GM18858 (cell line): ENCODE results near the gene EIF2D.
A peak's percentile ranks its signal among the peaks of the same experiment; 100 is the strongest.

Experiments used
- ATAC-seq: cut with Tn5 transposase; IDR thresholded peaks from one replicate; pipeline ENCODE4 v1.9.1; 2021; ENCODE audit not compliant: unreplicated experiment

The EIF2D gene

DNA sequence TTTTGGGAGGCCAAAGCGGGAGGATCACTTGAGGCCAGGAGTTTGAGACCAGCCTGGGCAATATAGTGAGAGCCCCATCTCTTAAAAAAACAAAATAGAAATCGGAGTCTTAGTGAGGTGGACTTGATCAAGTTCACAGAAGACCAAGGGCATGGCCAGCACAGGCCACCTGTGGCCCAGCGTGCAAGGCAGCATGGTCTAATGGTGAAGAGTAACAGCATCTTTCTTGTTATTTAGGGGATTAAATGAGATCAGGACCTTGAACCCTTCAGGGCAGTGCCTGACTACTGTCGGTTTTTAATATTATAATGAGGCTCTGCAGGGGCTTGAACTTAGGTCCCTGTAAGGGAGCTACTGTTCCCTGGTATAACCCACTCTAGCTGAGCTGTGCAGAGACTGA, 38.5 kb downstream of the EIF2D start:
- no peak for ATAC-seq

DNA sequence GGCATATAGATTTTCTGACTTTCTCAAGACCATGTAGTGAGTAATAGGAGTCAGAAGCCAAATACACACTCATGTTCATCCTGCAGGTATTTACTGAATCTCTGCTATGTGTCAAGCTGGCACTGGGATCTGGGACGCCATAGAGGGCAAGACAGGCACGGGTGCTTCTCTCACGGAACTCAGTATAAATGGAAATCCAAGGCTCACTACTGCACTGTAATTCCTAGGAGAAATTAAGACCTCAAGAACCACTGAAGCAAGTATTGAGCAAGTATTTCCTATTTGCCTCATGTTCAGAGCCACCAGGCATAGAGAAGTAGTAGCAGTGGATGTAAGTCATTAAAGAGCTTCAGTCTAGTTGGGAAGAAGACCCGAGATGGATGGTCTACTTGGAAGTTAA, 38.9 kb downstream of the EIF2D start:
- ATAC-seq = no peak

DNA sequence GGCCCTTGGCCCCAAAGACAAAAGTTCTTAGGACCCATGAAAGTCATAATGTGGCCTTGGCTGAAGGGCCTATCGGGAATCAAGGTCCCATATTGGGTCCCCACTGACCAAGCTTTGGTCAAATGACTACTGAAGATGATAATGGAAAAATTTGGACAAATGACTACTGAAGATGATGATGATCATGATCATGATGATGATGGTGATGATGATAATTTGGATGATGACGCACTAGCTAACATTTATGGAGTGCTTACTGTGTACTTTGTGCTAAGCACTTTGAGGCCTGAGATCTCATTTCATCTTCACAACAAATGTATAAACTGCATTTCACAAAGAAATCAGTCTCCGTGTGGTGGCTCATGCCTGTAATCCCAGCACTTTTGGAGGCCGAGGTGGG, 39.4 kb downstream of the EIF2D start:
- ATAC-seq = no peak

DNA sequence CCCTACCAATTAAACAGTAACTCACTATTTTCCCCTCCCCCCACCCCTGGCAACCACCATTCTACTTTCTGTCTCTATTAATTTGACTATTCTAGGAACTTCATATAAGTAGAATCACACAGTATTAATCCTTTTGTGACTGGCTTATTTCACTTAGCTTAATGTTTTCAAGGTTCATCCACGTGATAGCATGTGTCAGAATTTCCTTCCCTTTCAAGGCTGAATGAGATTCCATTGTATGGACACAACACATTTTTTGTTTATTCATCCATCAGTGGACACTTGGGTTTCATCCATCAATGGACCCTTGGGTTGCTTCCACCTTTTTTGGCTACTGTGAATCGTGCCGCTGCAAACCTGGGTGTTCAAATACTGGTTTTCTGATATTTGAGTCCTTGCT, 41.7 kb downstream of the EIF2D start:
- no peak for ATAC-seq

DNA sequence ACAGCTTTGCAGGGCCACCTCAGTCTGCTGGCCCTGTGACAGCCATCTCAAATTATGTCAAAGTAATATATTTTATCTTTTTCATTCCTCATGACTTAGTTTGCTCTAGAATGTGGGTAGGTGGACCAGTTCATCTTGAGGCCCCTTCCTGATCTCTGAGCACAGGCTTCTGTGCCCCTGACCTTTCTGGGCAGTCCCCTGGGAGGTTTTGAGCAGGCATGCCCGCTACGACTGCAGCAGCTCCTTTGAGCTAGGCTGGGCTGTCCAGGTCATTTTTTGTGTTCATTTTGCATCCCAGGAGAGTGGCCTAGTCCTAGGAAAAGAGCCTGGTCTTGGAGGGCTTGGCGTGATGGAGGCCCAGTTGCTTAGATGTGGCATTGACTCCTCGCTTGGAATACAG, 42.7 kb downstream of the EIF2D start:
- no peak for ATAC-seq

DNA sequence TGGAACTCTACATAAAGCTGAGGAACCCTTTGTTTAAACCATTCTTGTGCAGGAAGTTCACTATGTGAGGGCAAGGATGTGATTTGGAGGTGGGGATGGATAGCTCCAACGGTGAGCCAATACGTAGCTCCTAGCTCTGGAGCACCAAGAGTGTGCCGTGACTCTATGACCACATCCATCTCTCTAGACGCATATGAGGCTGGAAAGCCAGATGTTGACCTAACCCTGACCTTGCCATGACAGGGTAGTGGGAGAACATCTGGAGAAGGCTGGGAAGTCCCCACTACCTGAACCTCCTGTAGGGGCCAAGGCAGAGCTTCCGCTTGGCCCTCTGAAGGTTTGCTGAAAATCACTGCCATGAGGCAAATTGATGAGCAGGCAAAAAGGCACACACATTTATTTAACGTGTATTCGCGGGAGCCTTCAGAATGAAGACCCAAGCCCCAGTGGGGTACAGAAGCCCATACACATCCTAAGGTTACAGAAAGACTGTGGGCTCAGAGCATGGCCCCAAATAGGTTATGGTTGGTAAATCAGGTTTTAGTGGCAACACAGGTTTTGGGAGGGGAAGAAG, 43.4 kb downstream of the EIF2D start:
- no peak for ATAC-seq

DNA sequence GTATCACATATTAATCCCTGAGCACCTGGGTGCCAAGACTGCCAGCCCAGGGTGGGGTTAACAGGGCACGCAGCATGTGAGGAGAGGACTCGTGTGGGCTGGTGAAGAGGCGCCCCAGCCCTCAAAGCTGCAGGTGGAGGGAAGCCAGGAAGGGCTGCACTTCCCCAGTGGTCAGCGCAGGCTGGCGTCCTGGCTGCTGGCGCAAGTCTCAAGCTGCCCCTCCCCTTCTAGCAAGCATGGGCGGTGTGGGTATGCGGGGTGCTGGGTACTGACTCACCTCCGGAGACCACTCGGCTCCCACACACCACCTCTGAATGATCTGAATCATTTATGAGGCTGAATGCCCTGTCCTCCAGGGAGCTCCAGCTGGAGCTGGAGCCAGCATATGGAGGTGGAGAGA, 44.0 kb downstream of the EIF2D start:
- no peak for ATAC-seq

DNA sequence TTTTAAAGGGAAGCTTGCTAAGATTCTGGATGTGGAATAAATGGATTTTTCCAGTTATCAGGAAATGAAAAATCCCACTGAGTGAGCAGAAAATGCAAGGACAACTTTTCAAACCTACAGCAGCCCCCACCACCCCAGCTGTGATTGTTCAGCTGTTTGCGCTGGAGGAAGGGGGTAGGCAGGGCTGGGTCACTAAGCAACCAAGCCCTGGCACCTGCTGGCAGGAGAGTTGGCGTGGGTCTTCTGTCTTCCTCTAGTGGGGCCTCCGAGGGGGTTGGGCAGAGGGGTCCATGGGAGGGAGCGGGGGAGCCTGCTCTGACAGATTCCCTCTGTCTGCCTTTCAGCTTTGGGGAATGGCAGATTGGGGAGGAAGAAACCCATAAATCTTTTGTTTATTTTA, 45.3 kb downstream of the EIF2D start:
- ATAC-seq = no peak

DNA sequence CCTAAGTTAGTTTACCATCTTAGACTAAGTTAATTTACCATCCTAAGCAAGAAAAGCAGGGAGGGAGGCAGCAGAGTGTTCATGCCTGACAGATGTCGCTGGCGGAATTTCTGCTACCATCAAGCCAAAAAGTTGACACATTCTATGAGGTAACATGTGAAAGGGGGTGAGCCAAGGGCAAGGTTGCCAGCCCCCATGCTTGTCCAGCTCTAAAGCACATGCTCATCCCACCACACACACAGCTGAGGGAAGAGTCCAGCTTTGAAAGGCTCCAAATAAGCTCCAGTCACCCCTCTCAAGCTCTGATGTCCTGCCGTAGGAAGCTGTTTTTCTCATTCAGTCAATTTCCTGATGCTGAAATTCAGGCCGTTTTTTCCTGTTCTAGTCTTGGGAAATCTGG, 46.3 kb downstream of the EIF2D start:
- no peak for ATAC-seq

DNA sequence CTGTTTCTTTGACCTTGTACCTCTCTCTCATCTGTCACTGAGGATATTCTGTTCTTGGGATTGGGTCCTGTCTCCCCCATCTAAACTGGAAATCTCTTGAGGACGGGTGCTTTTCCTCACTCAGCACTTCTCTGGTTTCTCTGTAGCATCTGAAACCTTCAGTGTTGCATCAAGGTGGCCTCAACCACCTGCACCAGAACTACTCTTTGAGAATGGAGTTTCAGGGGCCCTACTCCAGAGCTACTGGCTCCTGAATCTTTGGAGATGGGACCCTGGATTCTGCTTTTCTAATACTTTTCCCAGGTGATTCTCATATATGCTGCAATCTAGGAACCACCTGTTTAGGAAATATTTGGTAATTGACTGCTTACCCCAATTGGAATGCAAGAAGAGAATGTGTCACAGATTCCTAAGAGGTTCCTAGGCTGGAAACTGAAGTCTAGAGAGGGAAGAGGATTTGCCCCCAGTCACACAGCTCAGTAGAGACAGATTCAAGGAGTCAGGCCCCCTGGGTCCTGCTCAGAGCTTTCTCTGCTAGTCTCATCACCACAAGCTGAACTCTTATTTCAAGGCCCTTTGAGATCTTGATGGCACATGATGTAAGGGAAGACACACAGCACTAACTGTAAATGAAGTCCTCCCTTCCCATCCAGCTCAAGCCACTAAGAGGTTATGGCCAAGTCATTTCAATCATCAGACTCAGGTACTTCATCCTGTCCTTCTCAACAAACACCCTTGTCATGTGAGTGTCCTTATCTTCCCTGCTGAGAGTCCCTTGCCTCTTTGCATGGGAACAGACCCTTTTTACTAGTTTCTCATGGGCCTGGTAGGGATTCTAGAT, 48.7 kb downstream of the EIF2D start:
- ATAC-seq = peak; percentile 21

DNA sequence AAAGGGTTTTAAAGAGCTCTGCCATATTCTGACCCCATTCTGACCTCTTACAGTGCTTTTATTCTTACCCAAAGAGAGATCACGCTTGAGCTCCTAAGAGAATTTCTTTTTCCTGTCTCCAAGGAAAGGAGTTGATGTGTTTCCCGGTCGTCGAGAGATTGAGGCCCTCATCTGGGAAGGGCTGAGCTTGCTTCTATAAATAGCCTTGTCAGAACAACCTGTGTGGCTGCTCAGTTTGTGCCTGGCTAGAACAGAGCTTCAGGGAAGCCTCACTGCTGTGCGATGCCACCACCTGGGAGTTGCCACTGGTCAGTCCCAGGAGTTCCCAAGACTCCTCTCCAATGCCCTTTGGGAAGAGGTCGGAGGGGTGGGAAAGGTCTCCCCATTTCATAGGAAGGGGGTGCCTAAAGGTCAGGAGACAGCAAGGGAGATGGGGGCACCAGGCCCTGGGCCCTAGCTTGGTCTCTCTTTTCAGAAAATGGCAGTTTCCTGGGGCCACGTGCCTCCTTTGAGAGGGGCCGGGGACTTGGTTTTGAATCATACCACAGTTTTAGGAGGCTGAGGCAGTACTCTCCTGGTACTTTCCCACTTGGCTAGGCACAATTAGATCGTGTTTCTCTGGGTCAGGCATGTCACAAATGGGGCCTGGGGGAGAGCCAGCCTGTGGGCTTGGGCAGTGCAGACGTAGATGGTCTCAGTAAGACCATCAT, 52.1 kb downstream of the EIF2D start:
- ATAC-seq = no peak

DNA sequence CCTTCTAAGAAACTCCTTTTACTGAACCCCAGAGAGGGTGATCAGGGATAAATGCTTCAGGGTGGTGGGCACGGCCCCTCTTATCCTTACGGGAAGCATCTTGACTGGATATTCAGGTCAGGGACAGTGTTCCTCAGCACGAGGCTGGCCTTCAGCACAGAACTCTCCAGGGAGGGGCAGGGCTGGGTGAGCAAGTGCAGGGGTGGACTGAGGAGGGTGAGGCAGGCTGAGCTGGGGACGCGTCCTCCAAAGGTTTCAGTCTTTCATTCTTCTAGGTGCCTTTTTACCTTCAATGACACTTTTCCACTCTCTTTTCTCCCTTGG, 52.6 kb downstream of the EIF2D start:
- ATAC-seq = no peak

DNA sequence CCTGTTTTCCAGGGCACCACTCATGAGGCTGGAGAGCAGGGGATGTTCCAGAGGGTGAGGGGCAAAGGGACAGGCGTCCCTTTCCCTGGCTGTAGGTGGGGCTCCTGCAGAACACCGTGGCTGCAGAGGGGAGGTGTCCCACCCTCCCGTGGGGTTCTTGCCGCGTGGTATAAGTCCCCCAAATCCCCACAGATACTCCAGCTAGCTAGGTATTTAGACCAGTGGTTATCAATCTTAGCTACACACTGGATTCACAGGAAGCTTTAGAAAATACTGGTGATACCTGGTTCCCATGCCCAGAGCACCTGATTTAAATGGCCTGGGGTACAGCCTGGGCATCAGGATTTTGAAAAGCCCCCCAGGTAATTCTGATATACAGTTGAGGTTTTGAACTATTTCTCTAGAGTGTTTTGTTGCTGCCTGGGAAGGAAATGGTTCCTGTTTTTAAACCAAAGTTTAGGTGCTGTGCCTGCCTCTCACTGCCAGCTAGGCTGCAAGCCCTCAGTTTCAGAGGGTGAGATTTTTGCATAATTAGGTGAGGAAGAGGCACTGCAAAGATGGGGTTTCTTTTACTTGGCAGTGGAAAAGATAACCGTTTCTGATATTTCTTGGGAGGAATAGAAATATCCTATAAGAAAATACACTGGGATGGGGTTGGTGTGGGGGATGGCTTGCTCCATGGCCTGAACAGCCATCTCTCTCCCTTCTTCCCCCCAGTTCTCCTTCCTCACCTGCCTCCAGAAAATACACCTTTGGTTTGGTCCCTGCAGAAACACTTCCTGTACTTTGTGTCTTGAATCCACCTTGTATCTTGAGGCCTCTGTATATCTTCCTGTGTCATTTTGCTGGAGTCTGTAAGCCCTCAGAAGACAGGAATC, 53.2 kb downstream of the EIF2D start:
- ATAC-seq = no peak

DNA sequence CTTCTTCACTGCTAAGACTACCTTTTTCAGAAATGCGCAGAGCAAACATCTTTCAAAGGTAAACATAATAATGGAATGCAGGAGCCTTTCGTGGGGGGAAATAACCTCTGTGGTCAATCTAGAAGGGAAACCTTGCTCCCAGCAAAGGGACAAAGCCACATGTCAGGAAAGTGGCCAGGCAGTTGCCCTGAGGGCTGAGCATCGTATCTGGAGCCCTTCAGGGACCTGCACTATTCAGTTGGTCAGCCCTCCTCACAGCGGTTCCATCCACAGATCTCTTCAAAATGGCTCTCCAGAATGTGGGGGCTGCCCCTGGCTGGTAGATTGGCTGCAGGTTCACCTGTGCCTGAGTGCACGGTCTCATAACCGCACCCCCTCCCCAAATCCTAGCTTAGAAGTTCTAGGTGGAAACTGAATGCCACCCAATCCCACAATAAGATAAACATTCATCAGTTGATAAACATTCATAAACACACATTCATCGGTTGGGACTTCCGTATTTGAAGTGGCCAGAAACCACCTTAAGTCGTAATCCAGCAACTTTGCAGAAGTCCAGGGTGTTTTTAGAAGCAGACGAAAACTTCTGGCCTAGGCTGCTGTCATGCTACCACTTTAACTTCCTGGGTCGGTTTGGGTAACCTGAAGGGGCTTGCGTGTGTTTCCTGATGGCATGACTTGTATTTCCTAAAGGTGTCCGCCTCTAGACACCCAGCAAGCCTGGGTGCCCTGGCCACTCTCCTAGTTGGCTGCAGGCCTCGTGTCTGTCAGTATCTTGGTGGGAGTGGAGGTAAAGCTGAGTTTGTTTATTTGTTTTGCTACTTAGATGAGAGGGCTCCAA, 54.4 kb downstream of the EIF2D start:
- ATAC-seq = no peak

DNA sequence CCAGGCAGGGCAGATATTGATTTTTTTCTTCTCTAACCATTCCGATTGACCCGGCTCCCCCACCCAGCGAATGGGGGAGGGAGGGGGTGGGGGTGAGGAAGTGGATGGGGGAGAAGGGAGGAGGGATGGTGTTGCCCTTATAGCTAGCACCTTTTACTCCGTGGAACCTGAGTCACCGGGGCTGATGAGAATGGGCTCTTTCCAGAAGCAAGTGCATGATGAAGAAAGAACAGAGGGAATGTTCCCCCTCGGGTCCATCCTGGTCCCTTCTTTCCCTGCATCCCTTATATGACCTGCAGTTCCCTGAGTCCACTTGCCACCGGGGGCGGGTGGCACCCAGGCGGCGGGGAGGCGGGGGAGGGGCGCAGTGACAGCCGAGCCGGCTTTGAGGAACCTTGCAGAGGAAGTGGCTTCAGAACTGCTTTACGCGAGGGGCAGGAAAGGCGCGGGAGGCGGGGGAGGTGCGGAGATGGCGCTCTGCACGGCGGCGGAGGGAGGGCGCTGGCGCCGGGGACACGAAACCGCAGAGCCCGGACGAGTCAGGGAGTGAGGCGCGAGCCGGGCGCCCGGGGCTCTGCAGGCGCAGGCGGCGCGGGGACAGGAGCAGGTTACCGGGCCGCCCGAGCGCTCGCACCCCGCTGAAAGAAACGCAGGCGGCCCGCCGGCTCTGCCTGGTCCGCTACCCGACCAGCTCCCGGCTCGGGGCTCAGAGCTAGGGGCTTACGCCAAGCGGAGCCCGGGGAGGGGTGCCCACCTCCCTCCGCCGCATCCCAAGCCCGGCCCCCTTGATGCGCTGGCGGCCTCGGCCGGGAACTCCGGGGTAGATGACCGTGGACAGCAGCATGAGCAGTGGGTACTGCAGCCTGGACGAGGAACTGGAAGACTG, 55.3 kb downstream of the EIF2D start:
- ATAC-seq = no peak

DNA sequence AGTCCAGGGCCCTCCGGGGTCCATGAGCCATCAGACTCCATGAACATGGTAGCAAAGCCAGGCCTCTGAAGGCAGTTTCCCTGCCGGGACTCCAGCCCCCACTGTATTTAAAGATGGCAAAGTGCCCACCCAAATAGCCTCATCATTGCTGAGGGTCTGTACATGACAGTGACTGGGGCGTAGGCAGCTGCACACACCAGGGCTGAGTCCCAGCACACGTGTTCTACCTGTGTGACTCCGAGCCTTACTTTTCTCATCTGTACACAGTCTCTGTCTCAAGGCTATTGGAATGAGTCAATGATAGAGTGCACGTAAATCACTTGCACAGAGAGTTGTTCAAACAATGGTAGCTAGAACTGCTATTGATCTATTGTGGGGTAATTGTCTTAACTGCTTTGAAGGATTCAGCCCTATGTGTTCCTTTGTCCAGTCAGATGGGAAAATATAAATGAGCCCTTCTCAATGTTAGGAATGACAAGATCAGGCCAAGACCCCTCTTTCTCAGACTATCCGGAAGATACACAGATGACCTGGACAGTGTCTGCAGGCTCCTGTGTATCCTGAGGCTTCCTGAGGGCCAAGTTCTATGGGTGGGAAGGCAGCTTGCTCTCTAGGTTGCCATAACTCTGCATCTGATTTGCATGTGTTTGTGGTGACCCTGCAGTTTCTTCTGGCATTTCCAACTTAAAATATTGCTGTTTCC, 56.1 kb downstream of the EIF2D start:
- ATAC-seq = no peak

DNA sequence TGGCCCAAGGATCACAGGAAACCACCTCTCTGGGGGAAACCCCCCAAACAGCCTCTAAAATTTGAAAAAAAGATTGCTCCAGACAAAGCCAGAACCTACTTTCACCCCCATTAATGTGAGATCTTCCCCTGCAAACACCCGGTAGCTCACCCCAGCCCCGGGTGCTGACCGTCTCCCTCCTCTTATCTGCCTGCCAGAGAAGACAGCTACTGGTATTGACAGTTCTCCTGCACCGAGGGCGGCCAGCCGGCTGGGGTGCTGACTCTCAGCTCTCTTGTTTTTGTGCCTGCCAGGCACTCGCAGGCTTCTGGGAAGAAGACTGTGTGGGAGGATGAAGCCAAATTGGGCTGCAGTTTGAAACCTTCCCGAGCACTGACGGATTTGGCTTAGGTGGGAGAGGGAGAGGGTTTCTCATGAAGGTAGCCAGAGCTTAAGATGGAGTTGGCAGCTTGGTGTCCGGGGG, 56.8 kb downstream of the EIF2D start:
- ATAC-seq = no peak

DNA sequence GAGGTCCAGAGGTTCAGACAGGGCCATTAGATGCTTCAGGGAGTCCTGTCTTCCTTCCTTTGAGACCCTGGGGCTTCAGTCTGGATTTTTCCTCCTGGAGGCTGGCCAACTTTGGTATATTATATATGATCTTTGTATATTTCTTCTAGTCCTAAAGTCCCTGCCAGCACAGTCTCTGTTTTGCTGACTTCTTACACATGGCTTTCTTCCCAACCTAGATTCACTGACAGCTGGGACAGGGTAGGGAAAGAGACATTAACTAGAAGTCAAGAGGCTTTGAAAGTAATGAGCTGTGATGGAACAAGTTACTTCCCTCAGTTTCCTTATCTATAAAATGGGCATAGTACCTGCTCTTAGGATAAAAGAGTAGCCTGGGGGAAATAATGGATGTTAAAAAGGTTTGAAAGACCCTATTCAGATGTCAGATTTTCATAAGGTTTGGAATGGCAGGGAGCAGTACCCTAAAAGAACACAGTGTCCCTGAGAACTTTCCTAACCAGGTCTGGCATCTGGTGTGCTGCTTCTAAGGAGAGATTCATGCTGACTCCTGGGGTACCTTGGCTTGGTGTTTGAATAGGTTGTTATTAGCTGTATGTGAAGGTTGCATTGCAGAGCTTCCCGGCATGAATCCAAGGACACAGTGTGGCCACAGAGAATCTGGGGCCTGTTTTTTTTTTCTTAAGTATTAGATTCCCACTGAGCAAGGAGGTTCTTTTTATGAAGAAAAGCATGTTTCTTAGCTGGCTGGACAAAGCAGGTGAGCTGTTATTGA, 57.4 kb downstream of the EIF2D start:
- ATAC-seq = no peak
